Thymus (tissue), 11 donors: ENCODE data around the gene B9D1. TPM values are rescaled to one million over a fixed set of nuclear protein-coding genes. Genes with fewer than 3 reads are reported as not detected.

Source experiments
- DNase-seq, 9 donors: peaks; one replicate each; pipeline ENCODE4 v3.0.0-alpha.2; 2013; ENCODE audit warnings: low spot score in 9 of 9, low read depth in 6 of 9, missing footprints in 1 of 9
- H3K27ac ChIP-seq, 2 donors: one replicate each; pipeline ENCODE4 v1.5.1; 2013; ENCODE audit warnings: control low read depth in 1 of 2, low read depth in 1 of 2, low read length in 1 of 2, mild to moderate bottlenecking in 1 of 2, moderate library complexity in 1 of 2
- H3K27me3 ChIP-seq, 2 donors: one replicate each; pipeline ENCODE4 v1.5.1; 2013; ENCODE audit warnings: low read length in 1 of 2; ENCODE audit not compliant: control insufficient read depth in 2 of 2, insufficient read depth in 1 of 2
- H3K36me3 ChIP-seq, 2 donors: one replicate each; pipeline ENCODE4 v1.5.1; 2013; ENCODE audit warnings: low read length in 1 of 2, mild to moderate bottlenecking in 1 of 2, moderate library complexity in 1 of 2; ENCODE audit not compliant: control insufficient read depth in 2 of 2, insufficient read depth in 2 of 2
- H3K4me1 ChIP-seq, 2 donors: one replicate each; pipeline ENCODE4 v1.5.1; 2013; ENCODE audit warnings: low read length in 2 of 2; ENCODE audit not compliant: control insufficient read depth in 2 of 2, insufficient read depth in 2 of 2
- H3K4me3 ChIP-seq, 2 donors: one replicate each; pipeline ENCODE4 v1.5.1; 2013; ENCODE audit warnings: low read length in 2 of 2, control low read depth in 1 of 2, mild to moderate bottlenecking in 1 of 2
- H3K9me3 ChIP-seq, 2 donors: one replicate each; pipeline ENCODE4 v1.5.1; 2013; ENCODE audit warnings: low read length in 1 of 2, mild to moderate bottlenecking in 1 of 2; ENCODE audit not compliant: control insufficient read depth in 2 of 2, insufficient read depth in 1 of 2
- WGBS: extraction: QIAGEN DNeasy Blood & Tissue Kit; methylation state at CpG from one replicate; pipeline ENCODE4 v1.1.7; 2013; 5-methylcytosine and 5-hydroxymethylcytosine counted together
- polyA plus RNA-seq: library from polyadenylated mRNA; stranded (reverse); fragments of 200-250 nt; gene quantifications from one replicate; pipeline ENCODE4 v1.2.3, GENCODE V29; 2013
- total RNA-seq: library from RNA; stranded (reverse); fragments of 120-200 nt; gene quantifications from one replicate; pipeline ENCODE4 v1.2.4, GENCODE V29; 2013
- donor health status: healthy.

B9D1 gene
- total and polyA plus RNA-seq, 2 donors, result 5.4 to 6.4 TPM

- H3K9me3 ChIP-seq, result no peaks in the 10 kb centered on the region
- no peak overlapping the region for H3K4me3 ChIP-seq
- H3K27me3 ChIP-seq, result peaks cover 24 to 73% of the 10 kb centered on the region in 2 donors
- H3K36me3 ChIP-seq, result no peaks in the 10 kb centered on the region
- WGBS, result 47% methylated on average over 9 of the region's 9 CpGs
- H3K27ac ChIP-seq, result no peak overlapping the region
- no peak for DNase-seq
- peaks cover 21 to 30% of the 10 kb centered on the region in 2 donors for H3K4me1 ChIP-seq
Measured at GRCh38 chr17:19302791-19303331, 59.7 kb downstream of the B9D1 start.

GRCh38 chr17:19301973-19302372, 60.5 kb downstream of the B9D1 start:
- Histone ChIP-seq H3K27me3 (peaks cover 20 to 69% of the 10 kb centered on the region in 2 donors), H3K9me3 (no peaks in the 10 kb centered on the region), H3K27ac (no peak overlapping the region), H3K36me3 (no peaks in the 10 kb centered on the region), H3K4me3 (no peak overlapping the region), H3K4me1 (peaks cover 18 to 30% of the 10 kb centered on the region in 2 donors)
- DNase-seq, result no peak
- 99% methylated on average over 9 of the region's 9 CpGs for WGBS

GRCh38 chr17:19301274-19301951, 61.1 kb downstream of the B9D1 start:
- no peak for DNase-seq
- Histone ChIP-seq H3K36me3 (no peaks in the 10 kb centered on the region), H3K4me1 (peaks cover 12 to 25% of the 10 kb centered on the region in 2 donors), H3K9me3 (no peaks in the 10 kb centered on the region), H3K4me3 (no peak overlapping the region), H3K27me3 (peaks cover 20 to 70% of the 10 kb centered on the region in 2 donors), H3K27ac (no peak overlapping the region)
- 94% methylated on average over 5 of the region's 5 CpGs for WGBS

GRCh38 chr17:19299866-19300265, 62.7 kb downstream of the B9D1 start:
- no peak for DNase-seq
- Histone ChIP-seq H3K36me3 (no peaks in the 10 kb centered on the region), H3K4me1 (peaks cover 0 to 9% of the 10 kb centered on the region in 2 donors), H3K27ac (no peak overlapping the region), H3K27me3 (peaks cover 16 to 61% of the 10 kb centered on the region in 2 donors), H3K4me3 (no peak overlapping the region), H3K9me3 (no peaks in the 10 kb centered on the region)
- 97% methylated on average over 7 of the region's 7 CpGs for WGBS

GRCh38 chr17:19299214-19299747, 63.2 kb downstream of the B9D1 start:
- no peaks in the 10 kb centered on the region for H3K36me3 ChIP-seq
- DNase-seq, result no peak
- no peak overlapping the region for H3K4me3 ChIP-seq
- H3K9me3 ChIP-seq, result no peaks in the 10 kb centered on the region
- peaks cover 10 to 55% of the 10 kb centered on the region in 2 donors for H3K27me3 ChIP-seq
- peaks cover 0 to 3% of the 10 kb centered on the region in 2 donors for H3K4me1 ChIP-seq
- WGBS, result 94% methylated on average over 4 of the region's 4 CpGs
- no peak overlapping the region for H3K27ac ChIP-seq

- H3K36me3 ChIP-seq, result no peaks in the 10 kb centered on the region
- H3K9me3 ChIP-seq, result no peaks in the 10 kb centered on the region
- no peak overlapping the region for H3K27ac ChIP-seq
- H3K4me1 ChIP-seq, result peaks cover 0 to 2% of the 10 kb centered on the region in 2 donors
- WGBS, result 96% methylated on average over 6 of the region's 6 CpGs
- DNase-seq, result no peak
- peaks cover 8 to 50% of the 10 kb centered on the region in 2 donors for H3K27me3 ChIP-seq
- no peak overlapping the region for H3K4me3 ChIP-seq
Measured at GRCh38 chr17:19298569-19299213, 63.8 kb downstream of the B9D1 start.

- no peaks in the 10 kb centered on the region for H3K4me1 ChIP-seq
- no peak for DNase-seq
- H3K9me3 ChIP-seq, result no peaks in the 10 kb centered on the region
- H3K27ac ChIP-seq, result no peak overlapping the region
- no peak overlapping the region for H3K4me3 ChIP-seq
- peaks cover 3 to 45% of the 10 kb centered on the region in 2 donors for H3K27me3 ChIP-seq
- WGBS, result 94% methylated on average over 11 of the region's 11 CpGs
- no peaks in the 10 kb centered on the region for H3K36me3 ChIP-seq
Measured at GRCh38 chr17:19296786-19297778, 65.4 kb downstream of the B9D1 start.

GRCh38 chr17:19295473-19296135, 66.9 kb downstream of the B9D1 start:
- Histone ChIP-seq H3K27ac (no peak overlapping the region), H3K4me1 (no peaks in the 10 kb centered on the region), H3K36me3 (no peaks in the 10 kb centered on the region), H3K27me3 (peaks cover 3 to 38% of the 10 kb centered on the region in 2 donors), H3K9me3 (no peaks in the 10 kb centered on the region), H3K4me3 (no peak overlapping the region)
- 94% methylated on average over 8 of the region's 8 CpGs for whole genome bisulfite sequencing
- no peak for DNase-seq
